Gastrocnemius medialis (tissue), 4 donors: ENCODE results near the gene LTBP1.

Source experiments
- CTCF ChIP-seq, 5 experiments: fragments of 450-650 bp in 3 of 5; fragments of 200-600 bp in 2 of 5; sonication (generic) in 2 of 5; IDR thresholded peaks in 4 of 5; conservative IDR thresholded peaks in 1 of 5; 1 replicate in 4 of 5; 2 replicates in 1 of 5; pipeline ENCODE4 v1.5.1; 2016 to 2019; ENCODE audit warnings: antibody characterized with exemption in 5 of 5, mild to moderate bottlenecking in 3 of 5, moderate library complexity in 3 of 5
- POLR2A ChIP-seq, 2 donors: fragments of 450-650 bp; IDR thresholded peaks; one replicate each; pipeline ENCODE4 v1.6.1; 2017; ENCODE audit warnings: antibody characterized with exemption in 2 of 2, mild to moderate bottlenecking in 2 of 2, moderate library complexity in 2 of 2

- TF ChIP-seq CTCF (IDR thresholded peaks at IDR 0.05 in 4 of 5, conservative IDR thresholded peaks at IDR 0.05 in 1 of 5) (no peak), POLR2A (IDR thresholded peaks at IDR 0.05) (no peak)
Measured at GRCh38 chr2:33366473-33366872, 419.7 kb downstream of the LTBP1 start.
